MM.1S (cell line): ENCODE results near the gene DTHD1.

ENCODE experiments used
- DNase-seq: peaks from one replicate; pipeline ENCODE4 v3.0.0-alpha.2; 2015
- H2AFZ ChIP-seq: fragments of 300-600 bp; sonication (generic); 2 replicates; pipeline ENCODE4 v1.6.0; 2016; ENCODE audit warnings: antibody characterized with exemption, low read length
- H3F3A ChIP-seq: fragments of 300-600 bp; sonication (generic); 2 replicates; pipeline ENCODE4 v1.6.1; 2016; ENCODE audit warnings: mild to moderate bottlenecking, antibody characterized with exemption, low read length, moderate library complexity, mixed read lengths; ENCODE audit not compliant: insufficient read depth
- H3K27ac ChIP-seq: fragments of 300-600 bp; sonication (generic); 2 replicates; pipeline ENCODE4 v1.5.1; 2016; ENCODE audit warnings: mild to moderate bottlenecking, low read length
- H3K27me3 ChIP-seq: fragments of 300-600 bp; sonication (generic); replicated peaks from 2 replicates; pipeline ENCODE4 v1.6.0; 2016; ENCODE audit warnings: low read length; ENCODE audit not compliant: insufficient read depth
- H3K36me3 ChIP-seq: fragments of 300-600 bp; sonication (generic); replicated peaks from 2 replicates; pipeline ENCODE4 v1.6.1; 2016; ENCODE audit warnings: mild to moderate bottlenecking, low read length, mixed read lengths; ENCODE audit not compliant: insufficient read depth
- H3K4me1 ChIP-seq: fragments of 300-600 bp; sonication (generic); 2 replicates; pipeline ENCODE4 v1.6.1; 2016; ENCODE audit warnings: low read length, mixed read lengths
- H3K4me2 ChIP-seq: fragments of 300-600 bp; sonication (generic); 2 replicates; pipeline ENCODE4 v1.6.0; 2016; ENCODE audit warnings: low read depth, low read length
- H3K4me3 ChIP-seq: fragments of 300-600 bp; sonication (generic); 2 replicates; pipeline ENCODE4 v1.5.1; 2016; ENCODE audit warnings: low read length, mixed read lengths
- H3K79me2 ChIP-seq: fragments of 300-600 bp; sonication (generic); 2 replicates; pipeline ENCODE4 v1.6.1; 2016; ENCODE audit warnings: mixed run types, low read length, mixed read lengths
- H3K9ac ChIP-seq: fragments of 300-600 bp; sonication (generic); 2 replicates; pipeline ENCODE4 v1.6.1; 2016; ENCODE audit warnings: low read length, mixed read lengths
- H3K9me2 ChIP-seq: fragments of 300-600 bp; sonication (generic); replicated peaks from 2 replicates; pipeline ENCODE4 v1.6.1; 2016; ENCODE audit warnings: mild to moderate bottlenecking, low read length, mixed read lengths; ENCODE audit not compliant: insufficient read depth
- H3K9me3 ChIP-seq: fragments of 300-600 bp; sonication (generic); replicated peaks from 2 replicates; pipeline ENCODE4 v1.6.1; 2016; ENCODE audit warnings: mild to moderate bottlenecking, low read length, mixed read lengths; ENCODE audit not compliant: insufficient read depth
- H4K20me1 ChIP-seq: fragments of 300-600 bp; sonication (generic); 2 replicates; pipeline ENCODE4 v1.6.1; 2016; ENCODE audit warnings: mild to moderate bottlenecking, low read length, moderate library complexity, mixed read lengths; ENCODE audit not compliant: insufficient read depth
- EZH2 ChIP-seq: fragments of 300-600 bp; sonication (generic); optimal IDR thresholded peaks from 2 replicates; pipeline ENCODE3; 2017; ENCODE audit warnings: low read depth, mild to moderate bottlenecking, antibody characterized with exemption, low read length, mixed read lengths
- EZH2phosphoT487 ChIP-seq: fragments of 300-600 bp; sonication (generic); IDR thresholded peaks from 2 replicates; pipeline ENCODE4 v1.6.1; 2018; ENCODE audit warnings: antibody characterized with exemption, low read length
- TF ChIP-seq, protein P1 (sequence below): fragments of 300-600 bp; sonication (generic); IDR thresholded peaks from 2 replicates; pipeline ENCODE4 v1.5.1; 2016; ENCODE audit warnings: antibody characterized with exemption, low read length, mixed read lengths

The DTHD1 gene

DNA sequence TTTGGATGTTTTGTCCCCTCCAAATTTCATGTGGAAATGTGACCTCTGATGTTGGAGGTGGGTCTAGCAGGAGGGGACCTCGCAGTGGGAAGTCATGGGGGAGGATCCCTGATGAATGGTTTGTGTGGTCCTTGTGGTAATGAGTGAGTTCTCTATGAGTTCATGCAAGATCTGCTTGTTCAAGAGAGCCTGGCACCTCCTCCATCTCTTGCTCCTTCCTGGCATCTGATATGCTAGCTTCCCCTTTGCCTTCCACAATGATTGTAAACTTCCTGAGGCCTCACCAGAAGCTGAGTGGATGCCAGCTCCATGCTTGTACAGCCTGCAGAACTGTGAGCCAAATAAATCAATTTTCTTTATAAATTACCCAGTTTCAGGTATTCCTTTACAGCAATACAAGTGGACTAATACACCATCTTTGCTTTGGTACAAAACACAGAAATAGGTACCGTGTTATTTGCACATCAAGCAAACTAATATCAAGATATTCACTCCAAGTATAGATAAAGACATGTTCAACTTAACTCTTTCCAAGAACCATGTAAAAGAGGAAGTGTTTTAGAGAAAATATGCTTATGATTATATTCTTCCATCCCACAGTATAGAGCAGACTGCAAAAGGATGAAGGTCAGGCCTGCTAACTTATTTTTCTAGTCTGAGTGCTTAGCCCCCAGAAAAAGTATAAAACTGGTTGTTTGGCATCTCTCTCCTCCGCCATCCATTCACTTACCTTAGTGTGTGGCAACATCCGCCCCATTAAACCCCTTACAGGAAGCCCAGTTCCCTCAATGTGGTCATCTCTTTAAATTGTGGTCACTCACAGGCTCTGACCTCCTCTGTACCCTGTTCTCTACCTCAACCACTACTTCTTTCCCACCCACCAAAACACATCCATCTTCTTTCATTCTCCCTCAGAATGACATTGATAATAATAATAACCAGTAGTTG, 43.8 kb upstream of the DTHD1 start:
- Histone ChIP-seq H3K4me2 (no peak overlapping the region), H3K27me3 (no peaks in the 10 kb centered on the region), H3F3A (no peaks in the 10 kb centered on the region; the same call in 1 of the 2 replicates), H3K27ac (no peak overlapping the region), H3K9me2 (no peaks in the 10 kb centered on the region), H3K9ac (no peak overlapping the region), H3K4me3 (no peak overlapping the region), H2AFZ (no peak overlapping the region), H3K9me3 (no peaks in the 10 kb centered on the region), H3K79me2 (peaks cover 65% of the 10 kb centered on the region), H4K20me1 (no peaks in the 10 kb centered on the region), H3K36me3 (no peaks in the 10 kb centered on the region), H3K4me1 (peaks cover 17% of the 10 kb centered on the region)
- TF ChIP-seq, protein P1, sequence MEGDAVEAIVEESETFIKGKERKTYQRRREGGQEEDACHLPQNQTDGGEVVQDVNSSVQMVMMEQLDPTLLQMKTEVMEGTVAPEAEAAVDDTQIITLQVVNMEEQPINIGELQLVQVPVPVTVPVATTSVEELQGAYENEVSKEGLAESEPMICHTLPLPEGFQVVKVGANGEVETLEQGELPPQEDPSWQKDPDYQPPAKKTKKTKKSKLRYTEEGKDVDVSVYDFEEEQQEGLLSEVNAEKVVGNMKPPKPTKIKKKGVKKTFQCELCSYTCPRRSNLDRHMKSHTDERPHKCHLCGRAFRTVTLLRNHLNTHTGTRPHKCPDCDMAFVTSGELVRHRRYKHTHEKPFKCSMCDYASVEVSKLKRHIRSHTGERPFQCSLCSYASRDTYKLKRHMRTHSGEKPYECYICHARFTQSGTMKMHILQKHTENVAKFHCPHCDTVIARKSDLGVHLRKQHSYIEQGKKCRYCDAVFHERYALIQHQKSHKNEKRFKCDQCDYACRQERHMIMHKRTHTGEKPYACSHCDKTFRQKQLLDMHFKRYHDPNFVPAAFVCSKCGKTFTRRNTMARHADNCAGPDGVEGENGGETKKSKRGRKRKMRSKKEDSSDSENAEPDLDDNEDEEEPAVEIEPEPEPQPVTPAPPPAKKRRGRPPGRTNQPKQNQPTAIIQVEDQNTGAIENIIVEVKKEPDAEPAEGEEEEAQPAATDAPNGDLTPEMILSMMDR, result no peak
- no peak for TF ChIP-seq EZH2phosphoT487
- no peak for TF ChIP-seq EZH2
- no peak for DNase-seq

DNA sequence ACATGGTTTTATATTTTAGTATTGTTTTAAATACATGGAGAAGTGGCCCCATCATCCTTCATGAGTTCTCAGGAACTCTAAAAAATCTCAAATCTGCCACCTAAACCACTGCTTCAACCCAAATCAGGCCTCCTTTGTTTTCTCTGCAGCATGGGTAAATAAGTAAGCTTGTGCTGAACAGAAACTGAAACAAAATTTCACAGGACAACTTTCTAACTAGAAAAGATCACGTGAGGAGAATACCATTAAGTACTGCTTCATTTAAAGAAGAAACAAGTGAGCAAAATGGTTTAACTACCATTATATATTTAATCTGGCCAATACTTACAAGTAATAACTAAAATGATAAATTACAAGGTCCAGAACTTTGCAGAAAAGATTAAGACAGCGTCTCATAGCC, 39.6 kb upstream of the DTHD1 start:
- Histone ChIP-seq H3K4me1 (peaks cover 20% of the 10 kb centered on the region), H3F3A (peaks cover 16% of the 10 kb centered on the region), H2AFZ (no peak overlapping the region), H3K27me3 (no peaks in the 10 kb centered on the region), H4K20me1 (no peaks in the 10 kb centered on the region), H3K9me3 (no peaks in the 10 kb centered on the region), H3K4me3 (peak overlapping the region; percentile 31; the same call in 1 of the 2 replicates), H3K9me2 (no peaks in the 10 kb centered on the region), H3K27ac (no peak overlapping the region), H3K9ac (no peak overlapping the region), H3K4me2 (peak overlapping the region; percentile 73), H3K36me3 (no peaks in the 10 kb centered on the region), H3K79me2 (peaks cover 42% of the 10 kb centered on the region)
- TF ChIP-seq EZH2phosphoT487 (no peak), EZH2 (no peak)
- TF ChIP-seq, protein P1, result no peak
- peak; percentile 88 for DNase-seq

DNA sequence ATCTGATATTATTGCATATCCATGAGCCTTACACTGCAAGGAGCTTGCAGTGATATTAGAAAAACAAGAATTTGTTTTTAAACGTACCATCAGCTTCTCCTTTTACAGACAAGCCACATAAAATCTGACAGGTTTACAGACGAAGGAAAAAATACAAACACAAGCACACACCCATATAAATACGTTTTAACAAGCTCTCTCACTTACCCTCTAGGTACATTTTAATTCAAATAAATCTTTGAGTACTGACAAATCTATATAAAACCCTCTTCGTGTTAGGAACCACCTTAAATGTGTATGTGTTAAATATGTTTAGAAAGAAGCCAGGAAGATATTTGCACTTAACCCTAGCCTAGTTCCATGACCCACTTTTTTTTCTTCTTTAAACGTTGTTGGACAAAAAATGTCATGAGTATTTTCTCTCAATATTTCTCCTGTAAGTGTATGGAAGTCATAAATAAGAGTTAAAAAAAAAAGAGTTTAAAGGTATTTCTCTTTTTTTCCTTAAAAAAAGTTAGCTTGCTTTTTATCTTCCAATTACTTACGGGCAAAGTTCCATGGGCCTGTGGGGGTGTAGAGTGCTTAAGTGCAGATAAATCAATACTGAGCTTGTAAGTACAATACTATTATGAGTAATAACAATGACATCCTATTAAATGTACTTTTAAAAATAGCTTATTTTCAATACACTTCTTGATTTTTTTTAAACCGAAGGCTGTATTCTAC, 38.6 kb upstream of the DTHD1 start:
- H3K4me1 ChIP-seq, result peaks cover 20% of the 10 kb centered on the region
- H3K9me2 ChIP-seq, result no peaks in the 10 kb centered on the region
- peaks cover 37% of the 10 kb centered on the region for H3K79me2 ChIP-seq
- H3K9me3 ChIP-seq, result no peaks in the 10 kb centered on the region
- H3K4me3 ChIP-seq, result peak overlapping the region; percentile 80
- no peaks in the 10 kb centered on the region for H4K20me1 ChIP-seq
- H3K36me3 ChIP-seq, result no peaks in the 10 kb centered on the region
- no peak for TF ChIP-seq EZH2phosphoT487
- peak overlapping the region; percentile 73; the same call in 1 of the 2 replicates for H3K4me2 ChIP-seq
- no peak for DNase-seq
- no peak overlapping the region for H3K27ac ChIP-seq
- H3K9ac ChIP-seq, result 0 out of 2 replicates have a peak overlapping the region, but pooled peaks have one; percentile 77
- H2AFZ ChIP-seq, result no peak overlapping the region
- H3K27me3 ChIP-seq, result no peaks in the 10 kb centered on the region
- peaks cover 16% of the 10 kb centered on the region for H3F3A ChIP-seq
